ENCODE results near the gene NPHP3. TPM values are rescaled to one million over a fixed set of nuclear protein-coding genes. Genes with fewer than 3 reads are reported as not detected.

NPHP3 gene
- total and polyA plus RNA-seq, 2 of the 4 experiments (the other 2 are of a cell fraction) = 19.9 to 21.3 TPM

- Histone ChIP-seq H3K9me3 (ENCODE audit: control insufficient read depth, insufficient read depth, low read length) (no peaks in the 10 kb centered on the region), H3K9me1 (ENCODE audit: insufficient read depth, low read length) (no peaks in the 10 kb centered on the region), H3K27ac (ENCODE audit: insufficient read depth, low read length) (no peak overlapping the region), H3K4ac (ENCODE audit: low read depth, low read length) (no peak overlapping the region), H3K36me3 (ENCODE audit: control insufficient read depth, insufficient read depth, low read length) (no peaks in the 10 kb centered on the region), H3K23ac (ENCODE audit: low read depth, low read length) (no peak overlapping the region), H3K27me3 (ENCODE audit: control insufficient read depth, insufficient read depth, low read length) (peaks cover 2% of the 10 kb centered on the region; the same call in 1 of the 2 replicates), H3K9ac (ENCODE audit: low read depth, low read length) (no peak overlapping the region), H3K14ac (replicated peaks; ENCODE audit: low read depth, low read length) (no peak overlapping the region), H2AK5ac (ENCODE audit: low read depth, low read length) (no peak overlapping the region), H4K20me1 (ENCODE audit: insufficient read depth, low read length) (no peaks in the 10 kb centered on the region), H3K56ac (ENCODE audit: extremely low read depth, insufficient read depth, low read length) (no peak overlapping the region), H4K91ac (ENCODE audit: insufficient read depth, low read depth, low read length) (no peak overlapping the region), H3K4me3 (ENCODE audit: insufficient read depth, low read depth, low read length) (no peak overlapping the region), H2BK20ac (ENCODE audit: low read depth, low read length) (no peak overlapping the region), H4K8ac (ENCODE audit: low read depth in 2 of 2, low read length in 2 of 2) (no peak overlapping the region), H2AK9ac (replicated peaks; ENCODE audit: low read depth, low read length, poor library complexity) (no peak overlapping the region), H3K79me1 (ENCODE audit: low read depth in 1 of 2, low read length in 2 of 2) (no peaks in the 10 kb centered on the region), H3K4me1 (ENCODE audit: control insufficient read depth, insufficient read depth, low read length) (no peaks in the 10 kb centered on the region), H2AFZ (replicated peaks; ENCODE audit: low read length, poor library complexity) (no peak overlapping the region), H3K4me2 (ENCODE audit: low read depth, low read length) (no peak overlapping the region), H4K5ac (ENCODE audit: low read depth, low read length) (no peak overlapping the region), H2BK120ac (ENCODE audit: low read depth, low read length) (no peak overlapping the region), H2BK5ac (ENCODE audit: low read depth, low read length, poor library complexity, severe bottlenecking) (no peak overlapping the region), H2BK15ac (ENCODE audit: low read depth, low read length) (no peak overlapping the region), H3K18ac (ENCODE audit: low read depth, low read length) (no peak overlapping the region)
- dilution Hi-C loops (cut with HindIII; ENCODE audit: low sequenced_read_pairs, unreplicated experiment) = no loop called here
- in situ Hi-C loops (cut with MboI; ENCODE audit: low sequenced_read_pairs) = no loop called here
- BruUV-seq (replicated peaks) = no TSS peak
- CTCF ChIA-PET = no interaction called here
- ATAC-seq (ENCODE audit: low read depth) = no peak
- intact Hi-C loops (cut with micrococcal nuclease) = no loop called here
- POLR2A ChIA-PET (ENCODE audit: unreplicated experiment) = no interaction called here
- DNase-seq = no peak
- WGBS, 2 experiments (ENCODE audit: extremely low coverage in 2 of 2, insufficient read length in 1 of 2) = 58% methylated on average over 2 of the region's 3 CpGs; no CpG with 5 or more reads in 1 of the 2 experiments
- TF ChIP-seq BHLHE40 (IDR thresholded peaks at IDR 0.05; ENCODE audit: low read depth, low read length) (no peak), CHD1 (IDR thresholded peaks at IDR 0.05; ENCODE audit: low read depth, low read length) (no peak), RFX5 (IDR thresholded peaks at IDR 0.05; ENCODE audit: low read depth, low read length) (no peak), USF2 (IDR thresholded peaks at IDR 0.05; ENCODE audit: low read depth, low read length) (no peak), MAZ (IDR thresholded peaks at IDR 0.05; ENCODE audit: borderline replicate concordance, low read depth, low read length) (no peak), CEBPB (IDR thresholded peaks at IDR 0.05; ENCODE audit: low read depth, low read length) (no peak), FOS (IDR thresholded peaks at IDR 0.05; ENCODE audit: low read depth, low read length) (no peak), POLR2A (IDR thresholded peaks at IDR 0.05; ENCODE audit: low read depth, low read length) (no peak), RAD21 (IDR thresholded peaks at IDR 0.05; ENCODE audit: low read length) (no peak), ELK1 (IDR thresholded peaks at IDR 0.05; ENCODE audit: borderline replicate concordance, low read depth, low read length) (no peak), SMC3 (IDR thresholded peaks at IDR 0.05; ENCODE audit: low read depth, low read length) (no peak), CTCF (conservative IDR thresholded peaks at IDR 0.05; ENCODE audit: low read depth, low read length) (no peak), MAFK (IDR thresholded peaks at IDR 0.05; ENCODE audit: low read depth, low read length) (no peak), MXI1 (IDR thresholded peaks at IDR 0.05; ENCODE audit: borderline replicate concordance, low read depth, low read length) (no peak)
Measured at GRCh38 chr3:132756108-132756650, 34.0 kb upstream of the NPHP3 start.
